Measurements from ENCODE around the gene ZNF474.

The ZNF474 gene

GRCh38 chr5:122119205-122119604 is 10.1 kb upstream of the ZNF474 start:
- DNase-seq, result no peak

DNA sequence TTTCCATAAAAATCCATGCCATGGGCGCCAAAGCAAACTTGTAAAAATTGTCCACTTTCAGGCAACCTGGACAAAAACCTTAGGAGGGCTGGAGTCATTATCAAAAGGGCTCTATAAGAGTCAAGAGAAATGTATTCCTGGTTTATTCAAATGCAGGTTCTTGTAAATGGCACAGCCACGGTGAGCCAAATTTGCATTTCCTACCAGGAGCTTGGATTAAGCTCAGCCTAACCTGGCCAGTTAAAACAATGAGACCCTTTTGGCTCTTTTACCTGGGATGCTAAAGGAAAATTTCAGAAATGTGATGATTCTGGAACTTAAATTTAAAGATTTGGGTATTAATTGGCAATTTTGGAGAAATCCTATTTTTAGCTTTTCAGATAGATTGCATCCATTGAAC is 8.9 kb upstream of the ZNF474 start:
- no peak for DNase-seq

DNA sequence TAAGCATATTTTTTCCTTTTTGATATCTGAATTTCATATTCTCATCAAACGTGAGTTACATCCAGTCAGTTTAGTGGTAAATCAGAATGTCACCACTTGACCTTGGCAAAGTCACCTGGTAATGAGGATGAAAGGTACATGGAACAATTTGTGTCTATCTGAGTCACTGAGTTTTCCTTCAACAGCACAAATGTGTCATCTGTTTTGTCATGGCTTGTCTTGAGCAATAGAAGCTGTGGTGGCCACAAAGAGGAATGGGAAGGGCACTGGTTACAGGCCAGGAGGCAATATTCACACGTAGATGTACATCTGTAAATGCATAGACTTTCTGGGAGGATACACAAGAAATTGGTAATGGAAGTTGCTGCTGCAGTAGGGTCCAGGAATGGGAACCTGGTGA is 8.4 kb upstream of the ZNF474 start:
- DNase-seq, result no peak

DNA sequence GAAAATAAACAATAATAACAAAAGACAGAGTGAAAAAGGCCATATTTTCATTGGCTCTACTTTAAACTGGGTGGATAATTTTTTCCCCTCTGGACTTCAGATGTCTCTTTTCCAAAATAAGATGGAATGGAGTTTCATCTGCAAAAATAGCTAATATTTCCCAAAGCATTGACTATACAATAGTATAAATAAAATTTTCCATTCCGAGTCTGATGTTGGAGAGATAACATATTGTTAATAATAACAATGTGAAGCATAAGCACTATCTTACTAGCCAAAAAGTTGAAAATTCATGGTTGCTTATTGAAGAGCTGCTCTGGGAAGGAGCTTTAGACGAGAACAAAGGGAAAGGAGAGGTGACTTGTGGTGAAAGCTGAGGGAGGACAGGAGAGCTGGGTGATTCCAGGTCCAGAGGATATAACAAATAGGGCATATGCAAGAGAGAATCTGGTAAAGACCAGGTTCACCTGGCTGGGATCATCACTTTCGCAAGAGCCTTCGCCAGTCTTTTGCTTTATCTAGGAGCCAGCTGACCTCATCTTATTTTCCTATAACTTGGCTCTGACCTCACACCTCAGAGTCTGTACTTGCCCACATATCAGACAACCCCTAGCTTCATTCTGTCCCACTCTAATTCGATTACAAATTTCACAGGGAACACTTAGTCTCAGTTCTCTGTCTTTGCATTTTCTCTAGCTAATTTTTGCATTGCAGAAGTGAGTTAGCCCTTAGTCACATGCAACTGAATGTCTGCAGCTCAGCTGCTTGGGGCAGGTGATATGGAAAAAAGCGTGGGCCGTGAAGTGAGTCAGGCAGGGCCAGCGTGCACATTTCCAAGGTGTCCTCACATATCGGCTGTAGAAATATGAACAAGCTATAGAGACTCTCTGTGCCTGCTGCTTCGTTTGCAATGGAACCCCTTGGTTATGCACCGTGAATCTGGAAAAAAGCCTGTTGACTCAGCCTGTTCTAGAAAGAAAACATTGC is 7.6 kb upstream of the ZNF474 start:
- DNase-seq, result no peak

DNA sequence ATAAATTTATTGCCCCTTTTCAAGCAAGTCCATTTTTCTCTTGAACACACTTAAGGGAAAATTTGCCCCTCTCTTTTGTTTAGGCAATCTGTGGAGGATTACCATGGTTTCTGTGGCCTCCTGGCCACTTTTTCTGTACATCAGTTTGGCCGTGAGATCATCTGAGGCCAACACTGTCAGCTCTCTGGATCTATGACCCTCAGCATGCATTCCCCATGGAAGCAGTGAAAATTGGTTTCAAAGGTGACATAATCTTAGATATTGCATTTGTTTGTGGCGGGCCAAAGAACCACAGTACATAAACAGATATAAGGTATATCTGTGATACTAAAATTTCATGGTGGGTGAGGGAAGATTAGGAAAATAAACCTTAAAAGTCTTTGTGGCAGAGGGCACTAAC is 4.6 kb upstream of the ZNF474 start:
- DNase-seq, result no peak

GRCh38 chr5:122126177-122126755 is 3.1 kb upstream of the ZNF474 start:
- no peak for DNase-seq

GRCh38 chr5:122126756-122127321 is 2.5 kb upstream of the ZNF474 start:
- no peak for DNase-seq

GRCh38 chr5:122130152-122130551 is 806 bp downstream of the ZNF474 start:
- DNase-seq, result no peak

DNA sequence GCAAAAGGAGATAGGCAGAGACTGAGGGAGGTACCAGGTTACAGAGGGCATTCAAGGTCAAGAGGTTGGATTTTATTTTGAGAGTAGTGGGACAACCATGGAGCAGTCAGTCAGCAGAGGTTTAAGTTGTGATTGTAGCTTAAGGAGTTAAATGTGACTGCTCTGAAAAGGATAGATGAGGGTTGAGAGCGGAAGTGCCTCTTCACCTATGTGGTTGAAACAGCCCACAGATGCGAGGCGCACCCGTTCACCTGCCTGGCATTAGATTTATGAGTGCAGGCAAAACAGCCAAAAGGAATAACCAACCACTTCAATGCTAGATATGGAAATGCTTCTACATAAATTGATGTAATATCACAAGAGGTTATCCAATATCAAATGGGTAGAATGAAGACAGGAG is 8.4 kb downstream of the ZNF474 start:
- no peak for DNase-seq

- DNase-seq, result no peak
Measured at GRCh38 chr5:122138356-122138755, 9.0 kb downstream of the ZNF474 start.

GRCh38 chr5:122140900-122141299 is 11.6 kb downstream of the ZNF474 start:
- no peak for DNase-seq

DNA sequence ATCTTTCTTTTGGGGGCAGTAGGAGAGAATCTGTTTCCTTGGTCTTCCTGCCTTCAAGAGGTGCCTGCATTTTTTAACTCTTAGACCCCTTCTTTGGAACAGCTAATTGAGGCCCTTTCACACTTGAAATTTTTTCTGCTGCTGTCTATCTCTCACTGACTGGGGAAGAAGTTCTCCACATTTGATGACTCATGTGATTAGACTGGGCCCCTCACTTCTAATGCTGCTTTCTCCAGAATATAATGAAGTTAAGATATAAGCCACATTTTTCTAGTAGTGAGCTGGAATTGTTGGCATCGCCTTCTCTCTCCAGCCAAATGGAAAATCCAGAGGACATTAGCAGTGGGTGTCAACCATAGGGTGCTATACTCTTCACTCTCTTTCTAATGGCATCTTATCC is 12.4 kb downstream of the ZNF474 start:
- DNase-seq, result no peak

- no peak for DNase-seq
Measured at GRCh38 chr5:122142480-122143164, 13.3 kb downstream of the ZNF474 start.

DNA sequence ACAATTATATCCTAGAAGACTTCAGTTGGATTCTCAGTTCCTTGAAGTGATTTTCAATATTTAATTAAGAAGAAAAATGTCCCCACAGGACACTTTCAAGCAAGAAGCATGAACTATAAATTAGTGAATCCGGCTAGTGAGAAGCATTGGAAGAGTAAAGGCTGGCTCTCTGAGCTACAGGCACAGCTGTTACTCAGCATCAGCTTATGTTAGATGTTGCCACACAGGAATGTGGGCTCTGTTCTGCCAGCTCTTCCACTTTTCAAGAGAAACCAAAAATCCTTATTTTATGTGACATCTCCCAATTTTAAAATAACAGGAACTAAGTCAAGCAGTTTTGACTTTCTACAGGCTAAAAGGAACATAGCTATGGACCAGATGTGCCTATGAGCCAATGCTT is 14.9 kb downstream of the ZNF474 start:
- DNase-seq, result no peak

- no peak for DNase-seq
Measured at GRCh38 chr5:122145906-122146305, 16.6 kb downstream of the ZNF474 start.

- no peak for DNase-seq
Measured at GRCh38 chr5:122149321-122150090, 20.2 kb downstream of the ZNF474 start.

- DNase-seq, result no peak
Measured at GRCh38 chr5:122150215-122150614, 20.9 kb downstream of the ZNF474 start.

DNA sequence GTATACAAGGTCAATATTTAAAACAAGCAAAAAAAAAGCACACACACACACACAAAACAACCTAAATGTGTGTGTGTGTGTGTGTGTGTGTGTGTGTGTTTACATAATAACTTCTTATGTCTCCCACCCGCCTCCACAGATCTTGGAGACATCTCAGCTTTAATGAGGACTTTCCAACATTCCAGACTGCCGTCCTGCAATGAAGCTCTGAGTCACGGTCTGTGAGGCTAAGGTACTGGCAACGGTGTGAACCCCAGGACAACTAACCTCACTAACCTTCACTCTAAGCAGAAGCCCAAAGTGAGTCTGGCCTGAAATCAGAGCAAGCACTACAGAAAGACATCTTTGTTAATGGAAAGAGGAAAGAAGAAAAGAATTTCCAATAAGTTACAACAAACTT is 22.3 kb downstream of the ZNF474 start:
- DNase-seq, result no peak

- no peak for DNase-seq
Measured at GRCh38 chr5:122152266-122152900, 23.0 kb downstream of the ZNF474 start.

DNA sequence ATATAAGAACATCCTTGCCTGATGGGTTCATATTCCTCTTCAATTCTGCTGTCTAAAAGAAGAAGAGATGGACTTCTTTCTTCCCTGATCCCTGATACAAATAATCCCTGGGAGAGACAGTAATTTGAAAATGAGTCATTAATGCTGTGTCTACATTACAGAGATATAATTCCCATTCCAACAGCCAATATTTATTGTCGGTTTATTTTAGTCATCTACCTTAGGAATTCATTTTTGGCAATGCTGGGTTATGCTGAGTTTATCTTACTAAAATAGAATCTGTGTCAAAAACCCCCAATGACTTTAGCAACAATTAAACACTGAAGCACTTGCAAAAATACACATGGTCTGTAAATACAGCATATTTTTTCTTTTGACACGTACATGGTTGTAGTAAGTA is 23.9 kb downstream of the ZNF474 start:
- DNase-seq, result no peak

GRCh38 chr5:122153774-122154173 is 24.4 kb downstream of the ZNF474 start:
- DNase-seq, result no peak

DNA sequence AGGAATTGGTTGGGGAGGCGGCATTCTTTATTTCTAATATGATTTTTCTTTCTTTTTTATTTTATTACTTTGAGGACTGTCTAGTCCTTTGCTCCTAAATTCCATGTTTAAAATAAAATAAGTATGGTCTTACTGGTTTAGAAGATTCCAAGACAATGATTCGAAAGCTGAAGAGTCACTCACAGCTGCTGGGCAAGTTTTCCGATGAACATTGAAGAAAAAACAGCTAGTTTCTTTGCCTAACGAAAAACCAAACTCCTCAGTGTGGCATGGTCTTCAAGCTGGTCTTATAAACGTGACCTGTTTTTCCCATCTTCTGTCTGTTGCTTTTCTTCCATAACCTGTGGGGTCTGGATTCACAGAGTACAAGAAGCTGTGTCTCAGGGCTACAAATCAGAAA is 25.1 kb downstream of the ZNF474 start:
- no peak for DNase-seq
